Activated CD4-positive, alpha-beta T cell treated with anti-CD3 and anti-CD28 coated beads, Interleukin-2, amount 50 U/mL, for 4 hours (primary cell): Measurements from ENCODE around the gene LRRTM4.

Experiments
- DNase-seq, 2 experiments: peaks; one replicate each; pipeline ENCODE4 v3.0.0-alpha.2; 2020

The LRRTM4 gene

DNA sequence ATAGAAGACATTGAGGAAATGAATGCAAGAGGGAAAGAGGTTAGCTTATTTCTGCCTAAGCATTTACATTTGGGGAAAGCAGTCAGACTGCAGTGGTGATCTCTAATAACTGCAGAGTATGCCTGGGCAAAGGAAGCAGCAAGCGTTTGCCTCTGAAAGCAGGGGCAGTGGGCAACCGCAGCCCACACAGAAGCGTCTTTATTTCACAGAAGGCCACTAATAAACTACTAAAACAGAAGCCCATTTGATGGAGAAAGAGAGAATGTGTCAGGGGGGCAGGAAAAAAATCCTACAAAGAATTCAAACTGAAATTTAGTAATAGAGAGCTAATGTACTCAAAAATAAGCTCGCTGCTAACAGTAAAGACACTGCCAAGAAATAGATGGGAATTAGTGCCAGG, 53.1 kb downstream of the LRRTM4 start:
- DNase-seq, result no peak

DNA sequence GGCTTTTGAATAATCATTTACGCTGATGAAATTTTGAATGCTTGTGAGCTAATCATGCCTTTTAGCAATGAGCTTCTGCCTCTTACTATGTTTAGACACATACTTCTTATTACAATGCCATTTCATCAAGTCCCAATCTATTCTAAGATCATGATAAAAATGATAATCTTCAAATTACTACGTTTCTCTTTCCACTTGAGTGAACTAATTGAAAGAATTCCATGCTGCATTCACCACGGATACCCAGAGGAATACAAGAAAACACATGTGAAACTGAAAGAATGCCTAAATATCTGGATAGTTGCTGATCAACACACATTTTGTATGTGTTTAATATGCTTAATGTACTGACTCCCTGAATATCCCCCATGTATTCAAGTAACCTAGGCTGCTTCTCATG, 62.3 kb downstream of the LRRTM4 start:
- DNase-seq, result no peak

DNA sequence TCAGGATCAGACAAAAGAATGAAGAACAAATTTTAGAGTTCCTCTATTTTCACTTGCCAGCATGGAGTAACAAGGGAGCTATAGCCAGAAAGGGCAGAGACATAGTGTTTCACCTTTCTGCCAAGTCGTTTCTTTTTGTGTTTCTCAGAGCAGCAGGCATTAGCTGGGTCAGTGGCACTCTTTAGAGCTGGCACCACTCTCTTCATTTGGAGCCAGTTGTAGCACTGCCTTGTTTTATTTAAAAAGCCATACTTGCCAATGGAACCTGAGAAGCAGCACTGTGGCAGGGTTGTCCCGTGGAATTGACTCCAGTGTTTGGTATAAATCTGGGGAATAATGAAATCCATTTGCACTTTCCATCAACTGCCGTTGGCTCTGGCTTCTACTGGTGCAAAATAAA, 64.0 kb downstream of the LRRTM4 start:
- DNase-seq, result no peak

DNA sequence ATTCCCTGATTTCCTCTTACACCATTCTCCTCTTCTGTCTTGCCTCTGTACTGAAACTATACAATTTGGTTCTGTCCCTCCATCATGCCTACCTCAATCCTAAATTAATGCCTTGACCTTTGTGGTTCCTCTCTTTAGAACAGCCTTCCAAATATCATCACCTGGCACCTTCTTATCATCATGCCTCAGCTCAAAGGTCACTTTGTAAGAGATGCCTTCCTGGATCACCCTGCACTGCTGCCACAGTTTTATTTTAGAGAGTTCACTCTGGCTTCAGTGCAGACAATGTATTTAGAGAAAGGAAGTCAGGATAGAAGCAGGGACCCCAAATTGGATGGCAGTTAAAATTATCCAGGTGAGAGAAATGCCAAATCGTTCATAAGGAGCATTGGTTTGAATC, 64.5 kb downstream of the LRRTM4 start:
- DNase-seq, result no peak

DNA sequence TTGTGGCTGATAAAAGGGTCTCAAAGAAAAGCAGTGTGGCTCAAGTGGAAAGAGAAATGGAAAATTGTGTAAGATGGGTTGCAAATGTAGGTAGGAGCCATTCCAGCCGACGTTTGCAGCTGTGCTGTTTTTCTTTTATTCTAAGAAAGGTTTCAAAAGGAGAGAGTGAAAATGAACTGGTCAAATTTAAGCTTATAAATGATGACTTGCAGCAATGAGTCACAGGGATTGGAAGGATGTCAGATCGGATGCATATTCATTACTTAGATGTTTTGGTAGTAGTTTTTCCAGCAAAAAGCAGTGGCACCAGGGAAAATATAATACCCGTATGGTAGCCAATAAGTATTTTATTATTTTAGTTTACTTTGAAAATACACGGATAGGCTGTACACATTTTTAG, 79.1 kb downstream of the LRRTM4 start:
- no peak for DNase-seq

DNA sequence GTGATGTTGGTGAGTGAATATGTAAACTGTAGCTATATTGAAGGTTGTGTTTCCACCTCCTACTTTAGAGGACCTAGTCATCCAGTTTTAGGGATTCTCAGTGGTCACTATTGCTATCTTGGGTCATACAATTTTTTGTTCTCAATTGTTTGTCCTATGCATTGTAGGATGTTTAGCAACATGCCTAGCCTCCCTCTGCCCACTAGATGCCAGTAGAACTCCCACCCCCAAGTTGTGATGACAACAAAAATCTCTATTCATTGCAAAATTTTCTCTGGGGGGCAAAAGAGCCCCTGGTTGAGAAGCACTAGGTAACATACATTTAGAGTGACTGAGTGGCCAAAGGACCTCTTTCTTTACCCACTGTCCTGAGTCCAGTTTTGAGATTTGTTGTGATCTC, 87.3 kb downstream of the LRRTM4 start:
- DNase-seq, result no peak

DNA sequence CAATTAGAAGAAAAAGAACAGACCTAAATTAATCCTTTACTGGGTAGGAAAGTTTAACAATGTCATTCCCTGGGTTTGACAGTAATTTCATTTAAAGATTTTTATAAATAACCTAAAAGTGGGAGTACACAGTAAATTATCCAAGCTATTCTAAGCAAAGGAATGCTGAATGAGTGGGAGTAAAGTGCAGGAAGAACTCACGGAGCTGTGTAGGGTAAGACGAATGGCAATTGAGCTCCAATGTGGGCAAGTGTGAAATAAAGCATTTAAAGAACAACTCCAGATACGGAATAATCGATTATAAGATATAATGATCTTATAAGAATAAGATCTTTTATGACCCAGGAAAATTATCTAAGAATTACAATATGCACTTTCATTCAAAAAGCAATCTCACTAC, 93.2 kb downstream of the LRRTM4 start:
- DNase-seq, result no peak

DNA sequence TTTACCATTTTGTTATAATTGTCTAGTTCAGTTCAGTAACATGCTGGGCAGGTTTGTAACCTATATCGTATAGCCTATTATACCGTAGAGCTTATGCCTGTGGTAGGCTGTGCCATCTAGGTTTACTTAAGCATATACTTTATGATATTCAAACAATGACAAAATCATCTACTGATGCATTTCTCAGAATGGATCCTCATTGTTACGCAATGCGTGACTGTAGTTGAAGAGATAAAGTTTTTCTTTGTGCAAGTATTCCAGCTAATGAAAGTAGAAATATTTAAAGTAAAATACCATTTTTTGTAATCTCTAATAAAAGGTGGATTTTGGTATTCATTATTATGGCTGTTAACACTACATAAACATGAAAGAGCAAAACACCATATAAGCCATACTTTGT, 100.2 kb downstream of the LRRTM4 start:
- DNase-seq, result no peak

DNA sequence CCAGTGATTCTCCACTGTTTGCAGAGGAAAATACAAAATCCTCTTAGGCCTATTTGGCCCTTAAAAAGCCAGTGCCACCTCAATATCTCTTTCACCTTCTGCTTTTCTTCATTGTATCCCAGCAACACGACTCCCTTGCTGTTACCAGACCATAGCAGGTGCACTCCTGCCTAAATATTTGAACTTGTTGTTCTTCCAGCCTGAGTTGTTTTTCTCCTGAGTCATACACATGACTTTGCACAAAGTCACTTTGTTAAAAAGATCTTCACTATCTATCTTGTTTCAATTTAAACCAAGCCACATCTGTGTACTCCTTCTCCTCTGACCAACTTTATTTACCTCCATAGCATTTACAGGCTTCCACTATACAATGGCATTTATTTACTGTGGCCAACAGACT, 103.6 kb downstream of the LRRTM4 start:
- no peak for DNase-seq

DNA sequence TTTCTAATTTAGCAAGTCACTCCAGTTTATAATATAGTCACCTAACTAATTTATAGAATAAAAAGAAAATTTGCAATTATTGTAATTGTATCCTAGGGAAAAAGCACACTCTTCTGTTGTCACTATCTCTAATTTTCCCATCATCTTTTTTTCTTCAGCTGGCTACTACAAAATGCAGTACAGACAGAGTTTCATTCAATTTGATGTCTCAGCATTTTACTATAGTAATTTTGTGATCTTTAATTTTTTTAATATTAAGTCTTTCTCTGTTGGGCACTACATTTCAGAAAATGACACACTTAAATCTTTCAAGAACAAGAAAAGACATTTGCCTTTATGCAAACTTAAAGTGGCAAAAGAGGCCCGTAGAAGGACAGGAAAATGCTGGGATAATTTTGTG, 118.0 kb downstream of the LRRTM4 start:
- DNase-seq, result no peak

DNA sequence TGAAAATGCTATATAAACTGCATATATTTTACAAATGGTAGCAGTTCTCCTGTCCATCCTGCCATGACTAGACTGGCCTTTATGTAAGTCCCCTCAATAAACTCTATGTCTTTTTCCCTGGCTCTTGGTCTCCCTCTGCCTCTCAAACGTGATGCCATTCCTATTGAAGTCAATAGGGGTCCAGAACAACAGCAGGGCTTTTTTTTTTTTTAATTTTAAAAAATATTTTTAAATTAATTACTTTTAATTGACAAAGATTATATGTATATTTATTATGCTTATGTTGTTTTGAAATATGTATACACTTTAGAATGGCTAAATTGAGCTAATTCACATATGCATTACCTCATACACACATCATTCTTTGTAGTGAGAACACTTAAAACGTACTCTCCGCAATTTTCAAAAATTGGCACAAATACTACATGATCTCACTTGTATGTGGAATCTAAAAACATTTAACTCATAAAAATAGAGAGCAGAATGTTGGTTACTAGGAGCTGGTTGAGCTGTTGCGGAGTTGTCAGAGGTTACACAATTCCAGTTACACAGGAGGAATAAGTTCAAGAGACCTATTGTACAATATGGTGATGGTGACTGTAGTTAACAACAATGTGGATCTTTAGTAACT, 123.1 kb downstream of the LRRTM4 start:
- no peak for DNase-seq

DNA sequence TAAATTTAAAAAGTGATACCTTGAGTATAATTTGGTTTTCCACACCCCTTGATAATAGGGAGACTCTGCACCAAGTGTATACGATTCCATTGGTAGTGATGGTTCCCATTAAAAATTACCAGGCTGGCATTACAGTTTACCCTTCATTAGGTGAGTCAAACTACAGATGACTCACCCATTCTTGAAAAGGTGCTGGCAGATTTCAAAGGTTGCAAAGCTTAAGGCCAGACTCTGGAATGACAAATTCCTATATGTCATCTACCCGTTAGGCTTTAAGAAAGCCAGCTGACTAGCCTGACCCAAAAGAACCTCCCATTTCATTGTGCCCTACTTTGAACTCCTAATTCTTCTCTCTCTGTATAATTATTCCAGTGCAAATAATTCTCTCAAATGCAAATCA, 124.4 kb downstream of the LRRTM4 start:
- no peak for DNase-seq

DNA sequence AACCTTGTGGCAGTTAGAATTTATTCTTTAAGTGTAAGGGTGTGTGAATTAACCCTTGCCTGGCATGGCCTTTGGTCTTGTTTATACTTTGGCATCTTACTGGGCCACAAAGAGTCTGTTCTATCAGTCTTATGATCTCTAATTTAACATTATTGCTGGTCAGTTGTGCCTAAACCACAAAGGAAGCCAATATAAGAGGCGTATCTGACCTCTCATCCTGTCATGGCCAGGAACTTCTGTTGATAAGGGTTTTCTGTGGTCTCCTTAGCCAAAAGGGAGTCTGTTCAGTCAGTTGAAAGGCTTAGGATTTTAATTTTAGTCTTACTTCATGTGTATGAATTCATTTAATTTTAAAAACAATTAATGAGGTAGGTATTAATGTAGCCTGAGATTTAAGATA, 127.2 kb downstream of the LRRTM4 start:
- no peak for DNase-seq

DNA sequence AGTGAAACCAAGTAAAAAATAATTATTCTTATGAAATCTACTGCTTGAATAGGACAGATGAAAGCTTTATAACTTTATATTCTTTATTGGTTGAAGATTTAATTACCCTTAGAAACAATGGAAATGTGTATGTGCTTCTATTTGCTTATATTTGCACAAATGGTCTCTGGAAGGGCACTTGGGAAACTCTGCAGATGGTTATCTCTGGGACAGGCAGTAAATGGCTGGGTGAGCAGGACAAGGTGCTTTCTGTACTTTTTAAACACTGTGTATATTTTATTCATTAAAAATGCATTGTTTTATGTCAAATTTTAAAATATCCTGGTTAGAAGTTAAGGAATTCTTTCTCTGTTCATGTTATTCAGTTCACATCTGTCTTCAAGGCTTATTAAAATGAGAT, 131.1 kb downstream of the LRRTM4 start:
- no peak for DNase-seq

DNA sequence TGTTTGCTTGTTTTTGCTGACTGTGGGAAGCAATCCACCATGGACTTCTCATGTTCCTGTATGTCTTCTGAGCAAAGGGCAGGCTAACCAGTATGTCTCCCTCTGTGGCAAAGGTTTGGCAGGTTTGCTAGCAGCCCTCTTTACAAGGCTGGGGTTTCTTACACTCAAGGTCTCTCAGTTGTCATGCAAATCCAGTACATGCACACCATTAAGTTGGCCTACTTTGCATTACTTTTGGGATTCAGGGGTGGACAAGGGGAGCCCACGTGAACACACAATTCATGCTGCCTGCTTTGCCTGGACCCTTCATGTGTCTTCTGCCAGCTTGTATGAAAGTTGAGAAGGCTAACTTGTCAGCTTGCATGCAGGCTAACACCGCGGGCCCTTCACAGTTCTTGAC, 134.9 kb downstream of the LRRTM4 start:
- no peak for DNase-seq

DNA sequence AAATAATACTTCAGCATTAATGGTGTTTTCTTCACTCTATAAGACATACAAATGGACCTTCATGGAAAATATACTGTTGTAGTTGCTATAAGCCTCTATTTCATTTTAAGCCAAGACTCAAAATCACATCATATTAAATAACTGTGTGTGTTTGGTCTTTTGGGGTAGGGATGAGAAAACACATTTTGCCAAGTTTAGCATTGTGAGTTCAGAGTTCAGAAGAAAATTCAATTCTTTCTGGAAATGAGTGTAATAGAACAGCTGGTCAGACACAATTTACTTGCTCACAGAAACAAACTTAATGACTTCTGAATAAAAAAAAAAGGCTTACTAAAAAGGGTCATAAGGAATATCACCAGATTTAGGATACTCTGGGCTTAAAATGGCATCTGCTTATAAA, 149.5 kb downstream of the LRRTM4 start:
- DNase-seq, result no peak

DNA sequence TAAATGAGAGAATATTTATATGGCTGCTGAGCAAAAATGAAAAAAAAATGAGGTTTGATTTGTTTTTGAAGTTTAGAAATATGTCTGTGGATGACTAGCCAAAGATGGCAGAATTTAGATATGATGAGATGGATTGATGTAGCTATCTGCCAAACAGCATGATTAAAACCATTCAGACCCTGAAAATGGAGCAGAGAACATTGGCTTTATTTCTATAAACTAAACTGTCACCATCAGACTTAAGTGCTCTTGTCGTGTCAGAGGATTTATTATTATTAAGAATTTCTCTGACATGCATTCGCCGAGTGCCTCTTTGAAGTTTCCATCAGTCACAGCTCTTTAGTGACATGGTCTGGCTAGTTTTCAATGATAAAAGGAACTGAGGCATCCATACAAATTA, 151.7 kb downstream of the LRRTM4 start:
- DNase-seq, result no peak

DNA sequence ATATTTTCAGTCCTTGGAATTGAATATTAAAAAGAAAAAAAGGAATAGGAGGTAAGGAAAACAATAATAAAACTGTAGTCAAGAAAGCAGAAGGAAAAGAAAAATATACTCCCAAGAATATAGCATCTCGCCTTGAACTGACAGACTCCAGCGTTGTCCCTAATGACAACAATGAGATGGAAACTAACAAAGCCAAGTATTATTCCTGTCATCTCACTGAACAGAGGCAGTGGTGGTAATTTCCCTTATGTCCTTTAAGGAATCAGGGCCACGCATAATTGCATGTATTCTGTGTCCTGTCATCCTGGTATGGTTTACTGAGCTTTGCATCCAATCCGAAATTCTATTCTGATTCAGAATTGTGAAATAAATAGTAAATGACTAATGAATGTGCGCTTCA, 158.9 kb downstream of the LRRTM4 start:
- DNase-seq, result no peak

DNA sequence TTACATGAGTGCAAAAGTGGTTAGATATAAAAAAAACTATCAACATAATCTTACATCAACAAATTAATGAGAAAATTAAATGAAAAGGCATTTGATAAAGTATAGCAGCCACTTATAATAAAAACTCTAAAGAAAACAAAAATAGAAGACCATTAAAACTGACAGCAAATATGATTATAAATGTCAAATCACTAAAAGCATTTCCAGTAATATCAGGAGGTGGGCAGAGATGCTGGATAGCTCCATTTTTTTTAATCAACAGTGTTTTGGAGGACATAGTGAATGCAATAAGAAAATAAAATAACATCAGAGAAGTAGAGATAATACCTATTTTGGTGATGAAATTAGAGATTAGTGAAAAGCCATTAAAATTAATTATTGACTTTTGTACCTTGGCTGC, 173.4 kb downstream of the LRRTM4 start:
- no peak for DNase-seq

DNA sequence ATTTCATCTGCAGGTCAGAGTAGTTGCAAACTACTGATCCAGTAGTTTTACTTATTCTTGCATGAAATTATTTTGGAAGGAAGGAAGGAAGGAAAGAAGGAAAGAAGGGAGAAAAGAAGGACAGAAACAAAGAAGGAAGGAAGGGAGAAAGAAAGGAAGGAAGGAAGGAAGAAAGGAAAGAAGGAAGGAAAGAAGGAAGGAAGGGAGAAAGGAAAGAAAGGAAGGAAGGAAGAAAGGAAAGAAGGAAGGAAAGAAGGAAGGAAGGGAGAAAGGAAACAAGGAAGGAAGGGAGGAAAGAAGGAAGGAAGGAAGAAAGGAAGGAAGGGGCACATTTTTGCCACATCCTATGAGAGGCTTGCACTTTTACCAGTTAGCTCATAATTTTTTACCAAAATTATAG, 186.2 kb downstream of the LRRTM4 start:
- DNase-seq, result no peak

DNA sequence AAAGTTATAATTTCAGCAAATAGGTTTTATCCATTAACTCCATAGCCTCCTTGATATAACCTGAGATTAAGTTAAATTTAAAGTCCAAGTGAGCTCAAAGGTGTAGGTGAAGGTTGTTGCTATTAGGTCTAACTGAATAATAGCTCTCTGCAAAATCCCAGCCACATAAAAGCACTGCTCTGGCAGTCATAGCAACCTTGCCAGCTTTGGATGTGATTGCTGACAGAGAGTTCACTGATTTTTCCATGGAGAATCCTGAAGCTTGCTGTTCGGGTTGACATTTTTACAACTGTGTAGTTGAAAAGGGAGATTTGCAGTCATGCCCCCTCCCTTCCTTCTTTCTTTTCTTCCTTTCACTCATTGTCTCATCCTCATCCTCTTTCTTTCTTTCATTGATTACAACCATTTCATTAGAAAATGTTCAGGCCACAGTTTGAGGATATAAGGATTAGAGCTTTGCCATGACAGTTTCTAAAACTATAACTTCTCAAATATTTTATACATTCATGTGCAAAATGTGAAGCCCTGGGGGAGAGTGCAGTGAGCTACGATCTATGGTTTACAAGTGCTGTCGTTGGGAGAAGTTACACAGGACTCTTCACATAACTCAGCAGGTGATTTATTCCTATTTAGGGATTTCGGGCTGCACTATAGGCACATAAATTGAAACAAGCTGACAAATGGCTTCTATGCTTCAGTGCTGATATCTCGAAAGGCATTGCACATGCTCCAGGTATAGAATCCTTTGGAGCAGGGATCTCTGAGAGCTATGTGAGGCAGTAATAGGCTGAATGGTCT, 193.8 kb downstream of the LRRTM4 start:
- DNase-seq, result no peak

DNA sequence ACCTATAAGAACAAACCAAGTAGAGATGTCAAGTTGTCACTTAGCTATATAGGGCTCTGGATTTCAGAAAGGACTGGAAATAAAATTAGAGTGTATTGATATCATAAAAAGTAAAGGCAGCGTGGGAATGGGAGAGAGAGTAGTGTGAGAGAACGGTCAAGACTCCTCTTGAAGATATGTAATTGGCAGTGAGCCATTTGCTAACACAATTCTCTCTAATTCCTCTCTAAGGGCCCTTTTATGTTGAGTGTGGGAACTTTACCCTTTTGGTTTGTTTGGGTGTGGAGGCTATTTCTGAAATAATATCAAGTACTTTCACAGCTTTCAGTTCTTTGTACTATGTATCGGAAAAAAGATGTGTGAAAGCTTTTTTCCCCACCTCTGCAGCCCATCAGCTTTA, 196.8 kb downstream of the LRRTM4 start:
- no peak for DNase-seq

DNA sequence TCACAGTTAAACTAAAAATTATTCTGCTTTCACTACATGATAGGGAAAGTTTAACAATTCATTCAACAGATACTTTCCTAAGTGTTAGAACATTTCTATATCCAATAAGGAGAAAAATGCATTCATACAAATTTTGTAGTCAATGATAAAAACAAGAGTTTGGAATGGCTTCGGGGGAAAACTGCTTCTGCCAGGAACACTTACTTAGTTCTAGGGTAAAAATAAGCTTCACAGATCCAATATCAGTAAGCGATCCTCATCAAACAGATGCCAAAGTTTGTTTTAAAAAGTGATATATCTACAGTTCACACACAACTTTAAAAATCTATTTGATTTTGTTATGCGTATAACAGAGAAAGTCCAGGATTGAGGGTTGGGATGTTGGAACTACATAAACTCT, 199.7 kb downstream of the LRRTM4 start:
- no peak for DNase-seq

DNA sequence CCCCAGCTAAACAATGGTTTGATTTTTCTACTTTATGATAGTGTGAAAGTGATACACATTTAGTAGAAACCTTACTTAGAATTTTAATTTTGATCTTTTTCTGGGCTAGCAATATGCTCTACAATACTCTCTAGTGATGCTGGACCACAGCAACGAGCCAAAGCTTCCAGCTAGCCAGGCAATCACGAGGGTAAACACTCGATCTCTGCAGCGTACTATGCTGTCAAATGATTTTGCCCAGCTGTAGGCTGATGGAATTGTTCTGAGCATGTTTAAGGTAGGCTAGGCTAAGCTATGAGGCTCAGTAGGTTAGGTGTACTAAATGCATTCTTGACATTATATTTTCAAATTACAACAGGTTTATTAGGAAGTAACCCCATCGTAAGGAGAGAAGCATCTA, 207.5 kb downstream of the LRRTM4 start:
- no peak for DNase-seq

DNA sequence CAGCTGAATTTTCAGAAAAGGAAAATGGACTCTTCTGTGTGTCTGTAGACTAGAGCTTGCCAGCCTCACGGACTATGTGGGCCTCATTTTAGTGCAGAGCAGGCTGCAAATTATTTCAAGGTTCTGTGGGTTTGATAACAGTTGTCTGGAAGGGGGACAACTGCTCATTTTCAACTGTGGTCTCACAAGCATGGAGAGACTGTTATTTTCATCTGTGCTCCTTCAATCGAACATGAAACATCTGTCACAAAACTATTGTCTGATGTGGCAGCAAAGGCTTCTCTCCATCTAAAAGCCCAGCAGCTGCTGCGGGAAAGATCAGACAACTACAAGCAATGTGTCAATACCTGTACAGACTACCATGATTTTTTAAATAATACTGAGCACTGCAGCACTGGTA, 211.8 kb downstream of the LRRTM4 start:
- no peak for DNase-seq
